Stimulated activated CD4-positive, alpha-beta T cell treated with anti-CD3 and anti-CD28 coated beads, Interleukin-4, amount 100 ng/mL, for 4 hours (primary cell): Measurements from ENCODE around the gene TRIM68.

ENCODE experiments used
- DNase-seq, 2 experiments: peaks; one replicate each; pipeline ENCODE4 v3.0.0-alpha.2; 2020

Gene TRIM68, protein sequence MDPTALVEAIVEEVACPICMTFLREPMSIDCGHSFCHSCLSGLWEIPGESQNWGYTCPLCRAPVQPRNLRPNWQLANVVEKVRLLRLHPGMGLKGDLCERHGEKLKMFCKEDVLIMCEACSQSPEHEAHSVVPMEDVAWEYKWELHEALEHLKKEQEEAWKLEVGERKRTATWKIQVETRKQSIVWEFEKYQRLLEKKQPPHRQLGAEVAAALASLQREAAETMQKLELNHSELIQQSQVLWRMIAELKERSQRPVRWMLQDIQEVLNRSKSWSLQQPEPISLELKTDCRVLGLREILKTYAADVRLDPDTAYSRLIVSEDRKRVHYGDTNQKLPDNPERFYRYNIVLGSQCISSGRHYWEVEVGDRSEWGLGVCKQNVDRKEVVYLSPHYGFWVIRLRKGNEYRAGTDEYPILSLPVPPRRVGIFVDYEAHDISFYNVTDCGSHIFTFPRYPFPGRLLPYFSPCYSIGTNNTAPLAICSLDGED

DNA sequence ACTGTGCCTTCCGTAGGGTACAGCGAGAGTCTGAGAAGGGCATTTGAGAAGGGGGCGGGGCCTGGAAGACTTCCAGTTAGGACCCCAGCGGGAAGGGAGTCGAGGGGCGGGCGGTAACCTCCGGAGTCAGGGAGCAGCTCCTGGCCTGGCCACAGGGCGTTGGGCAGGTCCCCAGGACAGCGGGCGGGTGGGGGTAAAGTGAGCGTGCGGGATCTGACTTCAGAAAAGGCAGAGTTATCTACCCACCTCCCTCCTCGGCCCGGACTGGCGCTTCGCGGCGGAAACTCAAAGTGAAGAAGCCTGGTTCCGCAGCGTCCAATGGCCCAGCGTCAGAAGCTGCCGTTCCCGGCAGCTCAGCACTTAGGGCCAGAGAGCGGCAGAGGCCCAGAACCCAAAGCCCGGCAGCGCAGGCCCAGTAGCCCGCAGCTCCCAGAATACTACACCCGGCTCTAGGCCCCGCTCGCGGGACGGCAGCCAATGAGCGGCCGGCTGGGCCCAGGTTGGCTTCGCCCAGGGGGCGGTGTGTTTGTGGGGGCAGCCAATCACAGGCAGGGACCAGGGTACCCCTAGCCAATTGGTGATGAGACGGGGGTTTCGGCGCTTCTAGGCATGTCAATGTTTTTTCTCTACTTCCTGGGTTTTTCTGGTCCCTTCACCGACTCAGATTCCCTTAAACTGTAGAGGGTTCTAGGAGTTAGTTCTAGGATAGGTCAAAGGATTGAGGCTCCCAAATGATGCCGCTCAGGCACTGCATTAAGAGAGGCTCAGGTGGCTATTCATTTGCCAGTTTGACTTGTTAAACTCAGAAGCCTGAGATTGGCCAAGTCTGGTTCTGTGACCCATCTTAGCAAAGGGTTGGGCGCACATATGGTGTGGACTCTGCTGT is at the start of gene TRIM68:
TRIM68 (minus strand) TSS at position 451 of the 886 bp plus-strand sequence. CDS start 2,727 bp downstream, outside the sequence.
- DNase-seq, result peak; percentile 92 to 94

DNA sequence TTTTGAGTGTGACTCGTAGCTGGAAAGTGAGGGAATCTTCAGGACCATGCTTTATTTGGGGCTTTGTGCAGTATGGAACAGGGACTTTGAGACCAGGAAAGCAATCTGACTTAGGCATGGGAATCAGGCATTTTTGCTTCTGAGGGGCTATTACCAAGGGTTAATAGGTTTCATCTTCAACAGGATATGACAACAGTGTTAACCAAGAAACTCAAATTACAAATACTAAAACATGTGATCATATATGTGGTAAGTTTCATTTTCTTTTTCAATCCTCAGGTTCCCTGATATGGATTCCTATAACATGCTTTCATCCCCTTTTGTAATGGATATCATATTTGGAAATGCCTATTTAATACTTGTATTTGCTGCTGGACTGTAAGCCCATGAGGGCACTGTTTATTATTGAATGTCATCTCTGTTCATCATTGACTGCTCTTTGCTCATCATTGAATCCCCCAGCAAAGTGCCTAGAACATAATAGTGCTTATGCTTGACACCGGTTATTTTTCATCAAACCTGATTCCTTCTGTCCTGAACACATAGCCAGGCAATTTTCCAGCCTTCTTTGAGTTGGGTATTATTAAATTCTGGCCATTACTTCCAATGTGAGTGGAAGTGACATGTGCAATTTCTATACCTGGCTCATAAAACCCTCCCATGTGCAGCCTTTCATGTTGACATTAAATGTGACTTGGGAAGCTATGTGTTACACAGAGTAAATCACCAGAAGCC is 46.8 kb upstream of the TRIM68 start:
- DNase-seq, result no peak

DNA sequence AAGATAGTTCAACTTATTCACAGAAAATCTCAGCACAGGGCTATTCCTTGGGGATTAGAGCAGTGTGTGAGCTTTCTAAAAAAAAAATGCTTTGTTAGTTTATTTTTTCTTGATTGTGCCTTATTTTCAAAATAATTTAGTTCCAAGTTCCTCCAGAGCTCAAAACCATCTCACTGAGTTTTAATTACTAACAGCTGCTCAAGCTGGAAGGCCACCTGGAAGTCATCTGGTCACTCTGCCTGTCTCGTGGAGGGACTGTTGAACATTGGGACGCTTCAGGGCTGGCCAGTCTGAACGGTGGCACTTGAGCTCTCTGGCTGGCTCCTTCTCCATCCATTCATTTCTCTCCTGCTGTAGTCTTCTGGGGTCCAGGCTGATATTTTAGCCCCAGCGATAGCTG is 39.7 kb upstream of the TRIM68 start:
- DNase-seq, result no peak

DNA sequence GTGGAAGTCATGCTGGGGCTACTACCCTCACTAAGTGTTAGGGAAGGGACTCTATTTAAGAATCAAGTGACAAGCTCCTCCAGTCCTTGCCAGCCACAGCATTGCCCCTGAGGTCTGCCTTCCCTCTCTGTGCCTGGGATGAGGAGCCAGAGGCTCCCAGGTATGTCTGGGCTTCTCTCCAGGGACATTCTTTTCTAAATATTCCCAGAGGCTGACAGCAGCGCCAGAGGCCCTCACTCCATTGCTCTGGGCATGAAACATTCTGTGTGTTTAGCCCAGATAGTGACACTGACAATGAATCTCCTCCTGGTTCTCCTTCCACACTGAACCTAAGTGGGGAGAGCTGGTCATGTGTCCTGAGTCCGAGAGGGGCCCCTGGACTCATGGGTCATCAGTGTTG is 37.9 kb upstream of the TRIM68 start:
- DNase-seq, result no peak

DNA sequence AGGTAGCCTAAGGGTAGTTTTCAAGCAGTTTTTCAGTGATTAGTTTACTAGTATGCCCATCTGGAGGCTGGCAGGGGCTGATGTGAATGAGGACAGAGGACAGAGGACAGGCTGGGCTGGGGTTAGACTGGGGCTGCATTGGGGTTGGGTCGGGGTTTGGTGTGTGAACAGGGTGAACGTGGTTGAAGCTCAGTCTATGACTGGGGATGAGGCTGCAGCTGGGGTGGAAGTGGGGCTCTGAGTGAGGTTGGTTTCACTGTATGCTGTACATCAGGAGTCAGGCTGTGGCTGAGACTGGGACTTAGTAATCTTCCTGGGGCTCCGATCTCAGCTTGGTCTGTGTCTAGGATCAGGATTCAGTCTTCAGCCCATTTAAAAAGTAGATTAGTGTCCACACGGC is 36.2 kb upstream of the TRIM68 start:
- DNase-seq, result no peak

DNA sequence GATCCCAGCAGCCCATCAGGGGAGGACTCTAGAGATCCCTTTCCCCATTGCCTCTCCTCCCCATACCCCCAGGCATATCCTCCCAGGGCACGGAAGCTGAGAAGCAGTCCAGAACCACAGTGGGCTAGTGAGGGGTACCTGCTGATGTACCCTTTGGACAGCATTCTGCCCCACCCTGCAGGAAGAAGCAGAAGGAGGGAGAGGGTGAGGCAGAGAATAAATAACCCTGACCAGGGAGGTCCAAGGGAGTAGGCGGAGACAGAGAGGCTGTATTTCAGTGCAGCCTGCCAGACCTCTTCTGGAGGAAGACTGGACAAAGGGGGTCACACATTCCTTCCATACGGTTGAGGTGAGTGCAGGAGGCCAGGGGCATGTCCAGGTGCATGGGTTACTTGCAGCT is 35.7 kb upstream of the TRIM68 start, which contains the start of gene OR51E1:
OR51E1 (plus strand) TSS at position 301 of the 400 bp plus-strand sequence. CDS start 8,545 bp downstream, outside the sequence.
- no peak for DNase-seq

DNA sequence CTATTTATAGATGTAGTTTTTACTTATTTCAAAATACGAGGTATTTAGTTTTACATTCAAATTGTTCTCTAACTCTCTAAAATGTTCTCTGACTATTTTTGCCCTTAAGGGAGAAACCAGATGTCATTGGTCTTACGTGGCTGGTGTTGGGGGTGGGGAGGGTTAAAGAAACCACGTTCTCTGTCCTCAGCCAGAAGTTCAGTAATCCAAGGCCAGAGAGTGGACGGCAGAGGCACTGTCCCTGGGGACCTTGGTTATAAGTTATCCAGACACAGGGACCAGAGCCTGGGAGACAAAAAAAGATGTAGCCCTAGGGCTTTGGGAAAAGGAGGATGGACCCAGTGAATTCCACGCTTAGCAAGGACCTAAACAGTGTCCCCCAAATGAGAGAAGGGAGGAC is 35.0 kb upstream of the TRIM68 start:
- no peak for DNase-seq

DNA sequence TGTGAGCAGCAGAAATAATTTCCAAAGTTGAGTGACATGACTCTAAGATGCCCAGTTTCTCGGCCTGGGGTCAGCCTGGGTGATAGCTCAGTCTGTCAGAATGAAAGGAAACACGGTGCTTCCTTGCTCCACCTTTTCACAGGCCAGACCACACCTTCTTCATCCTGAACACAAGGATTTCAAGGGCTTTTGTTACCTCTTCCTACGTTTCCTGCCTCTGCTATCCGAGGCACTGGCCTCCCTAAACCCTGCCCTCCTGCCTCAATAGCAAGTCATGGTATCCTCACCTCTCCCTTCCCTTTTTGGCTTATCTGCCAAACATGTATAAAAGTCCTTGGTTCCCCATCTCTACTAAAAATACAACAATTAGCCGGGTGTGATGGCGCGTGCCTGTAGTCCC is 34.0 kb upstream of the TRIM68 start:
- no peak for DNase-seq

DNA sequence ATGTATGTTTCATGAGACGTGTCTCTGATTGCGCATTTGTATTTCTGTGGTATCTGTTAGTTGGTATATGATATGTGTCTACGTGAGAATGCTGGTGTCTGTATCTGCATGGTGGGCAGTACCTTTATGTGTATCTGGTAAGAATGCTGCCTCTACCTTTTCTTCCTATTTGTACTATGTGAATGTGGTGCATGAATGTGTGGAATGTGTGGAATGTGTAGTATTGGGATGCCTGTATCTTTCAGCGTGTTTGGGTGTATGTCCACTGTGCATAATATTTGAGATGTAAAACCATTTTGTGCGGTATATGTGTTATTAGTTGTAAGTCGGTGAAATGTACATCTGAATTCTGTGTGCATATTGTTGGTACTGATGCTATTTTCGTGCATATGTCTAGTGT is 33.5 kb upstream of the TRIM68 start:
- no peak for DNase-seq

DNA sequence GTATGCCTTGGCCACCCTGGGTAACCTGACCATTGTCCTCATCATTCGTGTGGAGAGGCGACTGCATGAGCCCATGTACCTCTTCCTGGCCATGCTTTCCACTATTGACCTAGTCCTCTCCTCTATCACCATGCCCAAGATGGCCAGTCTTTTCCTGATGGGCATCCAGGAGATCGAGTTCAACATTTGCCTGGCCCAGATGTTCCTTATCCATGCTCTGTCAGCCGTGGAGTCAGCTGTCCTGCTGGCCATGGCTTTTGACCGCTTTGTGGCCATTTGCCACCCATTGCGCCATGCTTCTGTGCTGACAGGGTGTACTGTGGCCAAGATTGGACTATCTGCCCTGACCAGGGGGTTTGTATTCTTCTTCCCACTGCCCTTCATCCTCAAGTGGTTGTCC is 31.9 kb upstream of the TRIM68 start:
- DNase-seq, result no peak

DNA sequence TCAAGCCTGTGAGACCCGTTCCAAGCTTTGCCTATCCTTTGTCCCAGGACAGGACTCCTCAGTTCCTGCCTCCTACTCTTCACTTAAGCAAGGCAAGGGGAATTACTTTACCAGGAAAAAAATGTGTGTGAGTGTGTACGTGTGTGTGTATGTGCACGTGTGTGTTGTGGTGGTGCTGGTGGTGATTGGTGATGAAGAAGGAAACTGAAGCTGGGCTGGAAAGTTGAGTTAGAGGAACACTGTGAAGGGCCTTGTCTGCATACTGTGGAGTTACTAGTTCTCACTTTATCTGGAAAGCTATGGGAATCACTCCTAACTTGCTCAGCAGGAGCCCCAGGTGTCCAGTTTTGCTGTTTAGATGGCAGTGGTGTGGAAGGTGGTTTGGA is 29.6 kb upstream of the TRIM68 start:
- no peak for DNase-seq

DNA sequence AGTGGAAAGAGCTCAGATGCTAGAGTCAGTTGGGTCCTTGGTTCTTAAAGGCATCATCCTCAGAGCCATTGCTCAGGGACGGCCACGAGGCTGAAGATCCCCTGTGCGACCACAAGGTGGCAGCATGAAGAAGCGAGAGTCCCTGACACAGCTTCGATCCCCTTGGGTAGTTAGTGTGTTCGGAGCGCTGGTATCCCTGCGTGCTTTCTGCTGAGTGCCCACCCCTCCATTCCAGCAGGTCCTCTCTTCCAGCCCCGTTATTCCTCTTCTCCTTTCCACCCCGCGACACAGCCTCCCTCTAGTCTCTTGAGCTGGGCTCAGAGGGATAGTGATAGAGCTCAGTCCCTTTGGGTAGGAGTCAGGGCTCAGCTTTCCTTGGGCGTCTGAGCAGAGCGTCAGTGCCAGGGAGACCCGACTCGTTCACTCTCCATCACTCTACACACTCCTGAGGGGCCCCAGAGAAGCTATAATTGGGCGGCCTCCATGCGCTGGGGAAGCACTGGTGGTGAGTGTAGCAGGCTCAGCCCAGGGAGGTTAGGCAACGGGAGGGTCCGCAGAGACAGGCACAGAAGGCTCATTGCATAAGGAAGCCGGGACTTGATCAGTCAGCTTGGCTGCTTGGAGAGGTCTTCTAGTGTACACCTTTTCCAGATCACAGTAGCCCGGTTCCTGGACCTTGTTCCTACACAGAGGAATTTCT is 29.1 kb upstream of the TRIM68 start, which contains the start of gene OR51D1:
OR51D1 (plus strand) TSS at position 516 of the 700 bp plus-strand sequence. CDS start 2,314 bp downstream, outside the sequence.
- DNase-seq, result peak; percentile 55 to 58

DNA sequence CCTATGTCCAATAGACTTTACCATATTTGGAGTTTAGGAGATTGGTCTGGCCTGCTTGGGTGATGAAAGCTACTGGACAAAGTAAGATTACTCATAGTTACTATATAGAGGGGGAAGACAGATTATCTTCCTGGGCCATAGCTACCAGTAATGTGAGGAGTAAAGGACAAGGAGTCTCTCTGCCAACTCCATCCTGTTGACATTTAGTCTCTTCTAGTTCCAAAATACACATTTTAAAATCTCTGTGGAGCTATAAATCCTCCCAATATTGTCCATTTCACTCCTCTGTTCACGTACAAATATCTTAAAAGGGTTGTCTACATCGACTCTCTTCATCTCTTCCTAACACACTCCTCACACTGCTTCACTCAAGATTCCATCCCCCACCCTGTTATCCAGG is 28.1 kb upstream of the TRIM68 start:
- DNase-seq, result no peak

DNA sequence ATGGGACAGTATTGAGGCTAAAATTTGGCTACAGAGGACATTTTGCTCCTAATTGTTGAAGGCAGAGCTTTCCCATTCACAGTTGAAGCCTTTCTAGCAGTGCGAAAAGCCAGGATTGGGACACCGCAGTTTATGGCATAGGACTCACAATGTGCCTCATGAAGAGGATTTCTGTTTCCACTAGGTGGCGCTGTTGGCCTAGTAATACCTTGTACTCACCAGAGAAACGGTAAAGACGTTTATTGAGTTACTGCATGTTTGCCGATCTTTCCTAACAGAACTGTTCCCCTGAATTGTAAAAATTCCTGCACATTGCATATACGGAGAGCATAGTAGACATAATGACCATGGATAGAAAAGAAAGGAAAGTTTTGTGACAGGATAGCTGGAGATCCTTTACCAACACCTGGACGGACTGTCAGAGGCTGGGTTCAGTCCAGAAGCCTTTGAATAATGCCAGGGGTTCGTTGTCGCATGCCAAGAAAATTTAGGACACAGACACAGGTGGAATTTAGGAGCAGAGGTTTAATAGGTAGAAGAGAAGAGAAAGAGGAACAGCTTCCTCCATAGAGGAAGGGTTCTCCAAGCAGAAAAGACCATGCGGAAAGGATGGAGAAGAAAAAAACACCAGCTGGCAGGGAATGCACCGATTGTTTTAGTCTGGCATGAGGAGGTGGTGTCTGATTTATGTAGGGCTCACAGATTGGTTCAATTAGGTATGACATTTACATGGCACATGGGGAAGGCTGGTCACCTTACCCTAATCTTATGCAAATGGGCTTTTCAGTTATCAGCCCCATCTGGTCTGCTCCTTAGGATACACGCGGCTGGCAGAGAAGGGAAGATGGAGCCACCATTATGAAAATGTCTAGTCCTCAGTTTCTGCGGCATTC is 18.4 kb upstream of the TRIM68 start:
- DNase-seq, result peak in 1 of 2 experiments; percentile 8

DNA sequence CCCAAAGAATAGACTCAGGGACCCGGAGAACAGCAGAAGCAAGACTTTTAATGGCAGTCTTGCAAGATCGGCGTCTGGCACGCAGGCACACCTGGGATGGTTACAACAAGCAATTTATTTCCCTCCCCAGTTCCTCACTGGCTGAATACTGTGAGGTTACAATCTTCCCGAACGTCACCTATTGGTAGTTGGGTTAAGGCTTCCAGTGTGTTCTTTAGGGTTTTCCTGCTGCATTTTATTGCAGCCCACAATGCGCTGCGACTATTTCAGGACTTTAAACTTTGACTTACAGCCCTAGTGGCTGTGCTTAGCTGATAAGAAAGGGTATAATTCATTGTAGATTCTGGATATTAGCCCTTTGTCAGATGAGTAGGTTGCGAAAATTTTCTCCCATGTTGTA is 11.5 kb upstream of the TRIM68 start:
- DNase-seq, result no peak

DNA sequence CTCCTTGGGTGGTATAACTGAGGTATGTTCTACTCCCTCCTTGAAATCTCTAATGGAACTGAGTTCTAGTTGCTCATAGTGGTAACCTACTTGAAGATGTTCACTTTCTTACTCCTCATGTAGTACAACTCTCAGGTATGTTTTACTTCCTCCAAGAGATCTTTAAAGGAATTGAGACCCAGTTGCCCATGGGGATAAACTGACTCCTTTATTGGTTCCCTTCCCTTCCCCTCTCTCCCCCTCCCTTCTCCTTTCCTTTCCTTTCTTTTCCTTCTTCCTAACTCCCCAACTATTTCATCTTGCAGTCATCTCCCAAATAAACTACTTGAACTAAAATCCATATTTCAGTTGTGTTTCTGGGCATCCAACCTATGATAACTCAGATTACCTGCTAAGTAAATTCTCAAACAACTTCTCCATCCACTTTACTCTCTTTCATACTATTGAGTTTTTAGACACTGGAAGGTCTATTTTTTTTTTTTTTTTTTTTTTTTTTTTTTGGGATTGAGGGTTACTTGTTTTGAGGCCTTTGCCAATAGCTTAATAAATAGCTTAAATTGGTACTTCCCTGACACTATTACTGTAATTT is 7.9 kb upstream of the TRIM68 start:
- DNase-seq, result no peak

DNA sequence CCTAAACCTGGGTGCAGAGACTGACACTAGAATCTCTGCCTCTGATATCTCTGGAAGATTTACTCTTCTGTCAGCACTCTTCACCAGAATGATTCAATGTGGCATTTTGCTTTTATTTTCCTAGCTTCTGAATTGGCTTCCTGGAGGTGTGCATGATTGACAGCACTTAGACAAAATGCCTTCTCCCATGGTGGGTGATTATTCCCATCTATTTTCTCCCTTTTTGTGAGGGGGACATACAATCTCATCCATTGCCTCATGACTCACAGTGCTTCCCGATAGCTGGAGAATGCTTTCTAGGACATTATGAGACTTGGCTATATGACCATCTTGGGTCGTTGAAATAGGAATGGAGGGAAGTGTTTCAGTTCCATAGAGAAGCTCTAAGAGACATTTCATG is 4.0 kb upstream of the TRIM68 start:
- no peak for DNase-seq

DNA sequence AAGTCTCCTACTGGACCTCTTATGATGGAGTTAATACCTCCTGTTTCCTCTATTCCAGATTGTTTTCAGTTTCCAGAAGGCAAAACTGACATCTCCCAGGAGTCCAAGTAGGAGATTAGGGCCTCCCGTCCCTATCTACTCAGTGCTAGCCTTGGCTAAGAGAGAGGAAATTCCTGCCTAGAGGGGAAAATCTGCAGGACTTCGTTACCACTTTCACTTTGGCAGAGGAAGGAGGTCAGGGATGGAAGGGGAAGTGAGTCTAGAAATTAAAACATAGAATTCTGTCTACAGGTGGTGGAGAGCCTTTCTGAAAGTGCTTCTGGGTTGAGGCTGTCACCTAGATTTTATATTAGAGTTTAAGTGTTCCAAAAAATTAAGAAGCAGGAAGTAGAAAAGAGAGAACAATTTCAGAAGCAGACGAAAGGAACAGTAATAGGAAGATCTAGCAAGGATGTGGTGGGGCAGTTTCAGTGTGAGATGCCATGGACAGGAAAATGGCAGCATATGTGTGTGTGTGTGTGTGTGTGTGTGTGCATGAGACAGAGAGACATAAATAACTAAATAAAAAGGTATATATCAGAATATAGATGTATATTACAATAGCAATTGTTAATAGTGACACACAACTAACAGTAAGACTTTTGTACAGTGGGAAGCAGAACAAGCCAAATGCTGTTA is 2.4 kb upstream of the TRIM68 start:
- no peak for DNase-seq

DNA sequence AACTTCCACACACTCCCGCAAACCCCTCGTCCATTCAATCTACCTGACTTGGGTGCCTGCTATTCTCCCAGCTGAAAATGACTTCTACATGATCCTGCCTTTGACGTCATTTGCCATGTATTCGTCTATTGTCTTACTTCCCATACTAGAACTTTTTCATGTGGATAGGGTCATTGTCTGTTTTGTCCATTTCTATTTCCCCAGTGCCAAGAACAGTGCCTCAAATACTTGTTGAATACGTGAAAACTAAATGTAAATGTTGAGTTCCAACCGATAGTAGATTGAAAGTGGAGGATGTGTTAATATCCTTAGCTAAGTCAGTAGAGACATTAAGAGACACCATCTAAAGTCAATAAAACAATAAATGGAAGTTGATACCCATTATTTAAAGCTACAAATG is 935 bp downstream of the TRIM68 start:
- DNase-seq, result no peak
